Fibroblast of villous mesenchyme (primary cell): Measurements from ENCODE around the gene LMX1A. TPM values are rescaled to one million over a fixed set of nuclear protein-coding genes. Genes with fewer than 3 reads are reported as not detected.

Experiments
- DNase-seq: peaks from one replicate; pipeline ENCODE4 v3.0.0-alpha.2; 2010; ENCODE audit warnings: low read depth
- H3K4me3 ChIP-seq: 2 replicates; pipeline ENCODE4 v1.5.1; 2011; ENCODE audit warnings: low read depth, mild to moderate bottlenecking, low read length
- CTCF ChIP-seq: IDR thresholded peaks from 2 replicates; pipeline ENCODE4 v1.5.1; 2012; ENCODE audit warnings: low read depth, mild to moderate bottlenecking, low read length; ENCODE audit not compliant: insufficient read depth
- total RNA-seq: library from RNA; depleted of rRNA; stranded (reverse); fragments of >200 nt; gene quantifications from 2 replicates; pipeline ENCODE4 v1.2.3, GENCODE V29; 2012

LMX1A gene
- total RNA-seq, 1 donor = not detected

DNA sequence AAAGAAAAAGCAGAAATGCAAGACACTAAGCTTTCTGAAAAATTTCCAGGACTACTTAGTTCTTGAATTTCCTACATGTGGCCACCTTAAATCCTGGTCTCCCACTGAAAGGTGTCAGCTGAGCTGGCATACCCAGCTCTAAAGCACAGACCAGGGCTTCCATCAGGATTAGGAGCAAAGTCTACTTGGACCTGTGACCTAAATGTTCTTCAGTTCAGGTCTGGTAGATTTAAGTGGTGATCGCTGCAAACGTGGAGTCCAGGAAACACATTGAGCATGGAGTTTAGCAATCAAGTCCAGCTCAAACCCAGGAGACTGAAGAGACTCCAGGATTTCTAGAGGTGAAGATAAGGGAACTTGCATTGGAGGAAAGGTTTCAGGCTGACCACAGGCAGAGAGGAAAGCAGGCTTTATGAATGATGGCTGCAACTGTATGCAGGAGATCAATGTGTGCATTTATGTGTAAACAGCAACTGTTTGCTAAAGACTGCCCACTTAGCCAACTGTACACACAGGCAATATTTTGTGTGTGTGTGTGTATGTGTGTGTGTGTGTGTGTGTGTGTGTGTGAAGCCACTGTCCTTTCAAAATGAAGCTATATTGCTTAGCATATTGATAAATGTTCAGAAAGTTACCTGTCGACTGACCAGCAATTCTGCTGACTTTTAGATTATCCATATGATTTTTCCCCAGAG is 75.2 kb downstream of the LMX1A start:
- H3K4me3 ChIP-seq = no peak overlapping the region
- TF ChIP-seq CTCF = no peak
- no peak for DNase-seq

DNA sequence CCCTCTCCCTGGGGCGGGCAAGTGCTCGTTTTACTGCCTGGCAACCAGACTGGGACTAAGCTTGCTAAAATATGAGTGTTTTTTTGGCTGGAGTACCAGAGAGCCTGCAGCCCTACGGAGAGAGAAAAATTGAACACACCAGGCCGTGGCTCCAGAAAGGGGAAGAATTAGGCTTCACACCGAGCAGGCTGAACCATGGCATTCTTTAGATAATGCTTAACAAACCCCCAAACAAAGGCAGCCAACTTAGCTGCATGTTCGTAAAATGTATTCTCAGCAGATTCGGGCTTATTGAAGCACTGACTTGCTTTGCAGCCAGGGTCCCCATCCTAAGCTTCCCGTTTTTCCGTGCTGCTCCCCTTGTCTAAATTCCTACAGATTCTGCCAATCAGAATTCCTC is 76.6 kb downstream of the LMX1A start:
- no peak overlapping the region for H3K4me3 ChIP-seq
- no peak for TF ChIP-seq CTCF
- DNase-seq = no peak

GRCh38 chr1:165276314-165276713 is 80.2 kb downstream of the LMX1A start:
- no peak for TF ChIP-seq CTCF
- DNase-seq = no peak
- no peak overlapping the region for H3K4me3 ChIP-seq

DNA sequence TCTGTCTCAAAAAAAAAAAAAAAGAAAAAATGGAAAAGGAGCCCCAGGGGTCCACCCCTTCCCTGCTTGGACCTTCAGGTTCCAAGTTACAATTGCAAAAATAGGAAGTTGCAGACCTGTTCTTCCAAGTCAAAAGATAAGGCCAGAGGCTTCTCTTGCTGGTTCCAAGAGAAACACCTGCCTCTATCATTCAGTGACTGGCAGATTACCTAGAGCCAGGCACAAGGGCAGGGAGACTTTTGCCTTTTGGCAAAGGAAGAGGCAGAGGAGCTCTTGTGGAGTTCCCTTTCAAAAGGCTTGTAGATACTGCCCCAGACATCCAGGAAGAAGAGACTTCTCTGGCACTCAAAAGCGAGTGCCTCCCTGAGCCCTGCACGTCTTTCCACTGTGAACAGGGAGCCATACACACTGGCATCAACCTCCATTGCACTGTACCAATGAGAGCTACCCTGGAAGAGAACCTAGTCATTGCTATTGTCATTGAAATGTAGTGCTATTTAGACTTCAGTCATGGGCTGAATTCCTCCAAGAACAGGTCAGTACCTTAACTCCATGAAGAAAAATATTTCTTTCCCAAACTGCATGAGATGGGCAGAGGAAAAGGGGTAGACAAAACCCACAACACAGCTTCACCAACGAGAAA is 91.2 kb downstream of the LMX1A start:
- DNase-seq = no peak
- H3K4me3 ChIP-seq = no peak overlapping the region
- TF ChIP-seq CTCF = no peak

GRCh38 chr1:165259706-165260428 is 96.6 kb downstream of the LMX1A start:
- no peak for TF ChIP-seq CTCF
- H3K4me3 ChIP-seq = no peak overlapping the region
- no peak for DNase-seq

GRCh38 chr1:165259236-165259635 is 97.3 kb downstream of the LMX1A start:
- TF ChIP-seq CTCF = no peak
- no peak overlapping the region for H3K4me3 ChIP-seq
- no peak for DNase-seq
